PC-3 (cell line): ENCODE results near the gene KIF24.

Experiments
- CTCF ChIP-seq: fragments of 300-600 bp; sonication (generic); conservative IDR thresholded peaks from 2 replicates; pipeline ENCODE4 v1.5.1; 2017; ENCODE audit warnings: antibody characterized with exemption, low read depth, mild to moderate bottlenecking, low read length
- EZH2phosphoT487 ChIP-seq: fragments of 300-600 bp; sonication (generic); IDR thresholded peaks from 2 replicates; pipeline ENCODE4 v1.6.1; 2018; ENCODE audit warnings: mild to moderate bottlenecking, antibody characterized with exemption, low read length, borderline replicate concordance

DNA sequence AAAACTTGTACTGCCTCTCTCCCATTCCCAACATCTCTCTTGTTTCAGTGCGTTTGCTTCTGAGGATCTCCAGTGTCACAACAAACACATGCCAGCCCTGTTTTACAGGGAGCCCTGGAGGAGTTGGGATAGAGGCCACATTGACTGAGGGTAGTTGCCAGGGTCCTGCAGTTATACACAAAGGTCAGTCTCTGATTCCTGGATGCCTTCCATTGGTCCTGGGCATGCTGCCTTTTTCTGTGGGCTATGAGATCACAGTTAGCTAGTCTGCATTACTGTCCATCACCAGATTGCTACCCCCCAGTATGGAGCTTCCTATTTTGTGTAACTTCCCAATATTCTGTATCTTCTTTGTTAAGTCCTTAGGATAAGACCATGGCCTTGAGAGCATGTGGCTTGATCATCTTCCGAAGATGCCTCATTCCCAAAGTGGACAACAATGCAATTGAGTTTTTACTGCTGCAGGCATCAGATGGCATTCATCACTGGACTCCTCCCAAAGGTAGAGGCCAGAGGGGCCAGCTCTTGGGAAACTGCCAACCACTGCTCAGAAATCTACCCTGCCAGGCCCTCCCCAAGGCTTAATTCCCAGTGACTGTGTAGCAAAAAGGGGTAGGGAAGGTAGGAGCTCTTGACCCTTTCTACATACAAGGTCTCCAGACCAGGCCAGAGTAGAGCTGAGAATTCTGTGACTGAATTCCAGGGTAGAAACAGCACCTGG, 9.8 kb upstream of the KIF24 start:
- no peak for TF ChIP-seq CTCF
- no peak for TF ChIP-seq EZH2phosphoT487
